Measurements from ENCODE around the gene EFCC1. TPM values are rescaled to one million over a fixed set of nuclear protein-coding genes. Genes with fewer than 3 reads are reported as not detected.

Gene EFCC1
- total and polyA plus RNA-seq, 2 donors from 2014 or later, result 2.4 to 3.7 TPM

- Histone ChIP-seq H3K9me3 (ENCODE audit: control insufficient read depth in 2 of 3, insufficient read depth in 1 of 3, low read length in 3 of 3) (no peaks in the 10 kb centered on the region), H3K4me3 (ENCODE audit: low read length in 3 of 3) (no peak overlapping the region), H3K27me3 (ENCODE audit: control insufficient read depth, insufficient read depth, low read length) (no peaks in the 10 kb centered on the region), H3K36me3 (ENCODE audit: control insufficient read depth in 2 of 3, insufficient read depth in 3 of 3, low read length in 3 of 3) (no peaks in the 10 kb centered on the region), H3K9ac (ENCODE audit: low read length in 3 of 3) (no peak overlapping the region), H3K27ac (ENCODE audit: low read depth in 2 of 2, low read length in 2 of 2) (no peak overlapping the region), H3K4me1 (ENCODE audit: control insufficient read depth in 2 of 3, insufficient read depth in 2 of 3, low read depth in 1 of 3, low read length in 3 of 3) (no peaks in the 10 kb centered on the region)
- FAIRE-seq (no peak), DNase-seq (no peak)
- intact Hi-C loops (cut with DNase I), result no loop called here
- no peak for TF ChIP-seq CTCF (IDR thresholded peaks at IDR 0.05; ENCODE audit: borderline replicate concordance, extremely low read depth, insufficient read depth)
Observed at GRCh38 chr3:128970740-128971047, 30.4 kb upstream of the EFCC1 start.

- no peak overlapping the region for H3K9ac ChIP-seq (ENCODE audit: low read length in 3 of 3)
- FAIRE-seq (no peak), DNase-seq (peak in 3 of 5 donors; percentile 15 to 55 (median 55))
- H3K36me3 ChIP-seq (ENCODE audit: control insufficient read depth in 2 of 3, insufficient read depth in 3 of 3, low read length in 3 of 3), result no peaks in the 10 kb centered on the region
- no peak overlapping the region for H3K4me3 ChIP-seq (ENCODE audit: low read length in 3 of 3)
- no peaks in the 10 kb centered on the region for H3K4me1 ChIP-seq (ENCODE audit: control insufficient read depth in 2 of 3, insufficient read depth in 2 of 3, low read depth in 1 of 3, low read length in 3 of 3)
- intact Hi-C loops (cut with DNase I), result no loop called here
- H3K9me3 ChIP-seq (ENCODE audit: control insufficient read depth in 2 of 3, insufficient read depth in 1 of 3, low read length in 3 of 3), result no peaks in the 10 kb centered on the region
- H3K27me3 ChIP-seq (ENCODE audit: control insufficient read depth, insufficient read depth, low read length), result no peaks in the 10 kb centered on the region
- H3K27ac ChIP-seq (ENCODE audit: low read depth in 2 of 2, low read length in 2 of 2), result no peak overlapping the region
- TF ChIP-seq CTCF (IDR thresholded peaks at IDR 0.05; ENCODE audit: borderline replicate concordance, extremely low read depth, insufficient read depth), result no peak
Observed at GRCh38 chr3:128971421-128972100, 29.5 kb upstream of the EFCC1 start.

- Histone ChIP-seq H3K36me3 (ENCODE audit: control insufficient read depth in 2 of 3, insufficient read depth in 3 of 3, low read length in 3 of 3) (no peaks in the 10 kb centered on the region), H3K4me1 (ENCODE audit: control insufficient read depth in 2 of 3, insufficient read depth in 2 of 3, low read depth in 1 of 3, low read length in 3 of 3) (no peaks in the 10 kb centered on the region), H3K4me3 (ENCODE audit: low read length in 3 of 3) (no peak overlapping the region), H3K27me3 (ENCODE audit: control insufficient read depth, insufficient read depth, low read length) (no peaks in the 10 kb centered on the region), H3K9ac (ENCODE audit: low read length in 3 of 3) (no peak overlapping the region), H3K9me3 (ENCODE audit: control insufficient read depth in 2 of 3, insufficient read depth in 1 of 3, low read length in 3 of 3) (no peaks in the 10 kb centered on the region), H3K27ac (ENCODE audit: low read depth in 2 of 2, low read length in 2 of 2) (no peak overlapping the region)
- TF ChIP-seq CTCF (IDR thresholded peaks at IDR 0.05; ENCODE audit: borderline replicate concordance, extremely low read depth, insufficient read depth), result no peak
- intact Hi-C loops (cut with DNase I), result no loop called here
- DNase-seq, result no peak
- no peak for FAIRE-seq
Observed at GRCh38 chr3:128973988-128974564, 27.0 kb upstream of the EFCC1 start.
